IMR-90 (cell line): ENCODE measurements around the gene CCDC167. TPM values are rescaled to one million over a fixed set of nuclear protein-coding genes. Genes with fewer than 3 reads are reported as not detected.

Experiments
- ATAC-seq: fragments of 200-7000 bp; cut with Tn5 transposase; 2 replicates; pipeline ENCODE4 v1.9.1; 2020; ENCODE audit warnings: low read depth, mild to moderate bottlenecking, moderate library complexity
- BruUV-seq: library from RNA; stranded (reverse); fragments of 400-500 nt; replicated peaks from 2 replicates; lab custom pipeline; 2021; lab: Mats Ljungman, UMichigan
- CTCF ChIA-PET: fragments of 300-600 bp; formaldehyde crosslinking; extraction: SDS; loops from one replicate; lab custom pipeline; 2021; ENCODE audit warnings: antibody characterized with exemption; lab: Yijun Ruan, JAX
- POLR2A ChIA-PET: fragments of 300-600 bp; sonication (Branson Sonifier 250); formaldehyde crosslinking; loops from one replicate; lab custom pipeline; 2022; ENCODE audit warnings: antibody characterized with exemption; ENCODE audit not compliant: unreplicated experiment; lab: Charles Lee
- DNase-seq: peaks from one replicate; pipeline ENCODE4 v3.0.0; 2013
- H2AFZ ChIP-seq: replicated peaks from 2 replicates; pipeline ENCODE3; 2013; ENCODE audit warnings: low read length, mild to moderate bottlenecking; ENCODE audit not compliant: poor library complexity
- H2AK5ac ChIP-seq: 2 replicates; pipeline ENCODE4 v1.6.1; 2013; ENCODE audit warnings: low read depth, low read length, inconsistent platforms
- H2AK9ac ChIP-seq: replicated peaks from 2 replicates; pipeline ENCODE3; 2013; ENCODE audit warnings: mild to moderate bottlenecking, low read depth, low read length, moderate library complexity; ENCODE audit not compliant: poor library complexity
- H2BK120ac ChIP-seq: 2 replicates; pipeline ENCODE4 v1.6.1; 2013; ENCODE audit warnings: low read depth, low read length, inconsistent platforms
- H2BK15ac ChIP-seq: 3 replicates; pipeline ENCODE4 v1.6.1; 2013; ENCODE audit warnings: low read depth, low read length, inconsistent platforms
- H2BK20ac ChIP-seq: 2 replicates; pipeline ENCODE4 v1.6.1; 2013; ENCODE audit warnings: low read depth, mild to moderate bottlenecking, inconsistent platforms, low read length, moderate library complexity
- H2BK5ac ChIP-seq: 2 replicates; pipeline ENCODE4 v1.6.1; 2013; ENCODE audit warnings: mild to moderate bottlenecking, low read depth, low read length, inconsistent platforms; ENCODE audit not compliant: poor library complexity, severe bottlenecking
- H3K14ac ChIP-seq: replicated peaks from 2 replicates; pipeline ENCODE4 v1.6.1; 2013; ENCODE audit warnings: low read depth, low read length, inconsistent platforms
- H3K18ac ChIP-seq: 2 replicates; pipeline ENCODE4 v1.6.1; 2013; ENCODE audit warnings: low read depth, low read length, control low read depth
- H3K23ac ChIP-seq: 2 replicates; pipeline ENCODE4 v1.6.1; 2013; ENCODE audit warnings: low read depth, low read length, inconsistent platforms
- H3K27ac ChIP-seq: 2 replicates; pipeline ENCODE4 v1.5.1; 2013; ENCODE audit warnings: mild to moderate bottlenecking, control low read depth, low read length; ENCODE audit not compliant: insufficient read depth
- H3K27me3 ChIP-seq: 2 replicates; pipeline ENCODE4 v1.6.1; 2013; ENCODE audit warnings: low read length; ENCODE audit not compliant: control insufficient read depth, insufficient read depth
- H3K36me3 ChIP-seq: 2 replicates; pipeline ENCODE4 v1.6.1; 2013; ENCODE audit warnings: low read length, mixed read lengths; ENCODE audit not compliant: control insufficient read depth, insufficient read depth
- H3K4ac ChIP-seq: 2 replicates; pipeline ENCODE4 v1.6.1; 2013; ENCODE audit warnings: low read depth, low read length, inconsistent platforms
- H3K4me1 ChIP-seq: 2 replicates; pipeline ENCODE4 v1.6.1; 2013; ENCODE audit warnings: low read length, mixed read lengths; ENCODE audit not compliant: control insufficient read depth, insufficient read depth
- H3K4me2 ChIP-seq: 2 replicates; pipeline ENCODE4 v1.6.1; 2013; ENCODE audit warnings: low read depth, mild to moderate bottlenecking, control low read depth, low read length, moderate library complexity
- H3K4me3 ChIP-seq: 2 replicates; pipeline ENCODE4 v1.5.1; 2013; ENCODE audit warnings: low read depth, mild to moderate bottlenecking, control low read depth, low read length, moderate library complexity; ENCODE audit not compliant: insufficient read depth
- H3K56ac ChIP-seq: 2 replicates; pipeline ENCODE4 v1.6.1; 2013; ENCODE audit warnings: low read length, inconsistent platforms; ENCODE audit not compliant: insufficient read depth; ENCODE audit errors: extremely low read depth
- H3K79me1 ChIP-seq, 2 experiments: 2 replicates each; pipeline ENCODE4 v1.6.1; 2013; ENCODE audit warnings: low read length in 2 of 2, inconsistent platforms in 1 of 2, low read depth in 1 of 2
- H3K9ac ChIP-seq: 2 replicates; pipeline ENCODE4 v1.6.1; 2013; ENCODE audit warnings: low read depth, low read length, control low read depth
- H3K9me1 ChIP-seq: 2 replicates; pipeline ENCODE4 v1.6.1; 2013; ENCODE audit warnings: low read length, inconsistent platforms; ENCODE audit not compliant: insufficient read depth
- H3K9me3 ChIP-seq: 2 replicates; pipeline ENCODE4 v1.6.1; 2013; ENCODE audit warnings: low read length; ENCODE audit not compliant: control insufficient read depth, insufficient read depth
- H4K20me1 ChIP-seq: 2 replicates; pipeline ENCODE4 v1.6.1; 2013; ENCODE audit warnings: low read length, inconsistent platforms; ENCODE audit not compliant: insufficient read depth
- H4K5ac ChIP-seq: 2 replicates; pipeline ENCODE4 v1.6.1; 2013; ENCODE audit warnings: mild to moderate bottlenecking, low read depth, low read length, control low read depth
- H4K8ac ChIP-seq, 2 experiments: 2 replicates each; pipeline ENCODE4 v1.6.1; 2013; ENCODE audit warnings: low read depth in 2 of 2, low read length in 2 of 2, control low read depth in 1 of 2, inconsistent platforms in 1 of 2
- H4K91ac ChIP-seq: 2 replicates; pipeline ENCODE4 v1.6.1; 2013; ENCODE audit warnings: low read depth, low read length, inconsistent platforms; ENCODE audit not compliant: insufficient read depth
- BHLHE40 ChIP-seq: fragments of 150-350 bp; IDR thresholded peaks from 2 replicates; pipeline ENCODE4 v1.6.1; 2016; ENCODE audit warnings: mild to moderate bottlenecking, low read depth, low read length
- CEBPB ChIP-seq: IDR thresholded peaks from 2 replicates; pipeline ENCODE4 v1.6.1; 2012; ENCODE audit warnings: low read depth, low read length, improper control_type of control experiment
- MXI1 ChIP-seq: IDR thresholded peaks from 2 replicates; pipeline ENCODE4 v1.6.1; 2012; ENCODE audit warnings: low read depth, mild to moderate bottlenecking, low read length, moderate library complexity, borderline replicate concordance
- POLR2A ChIP-seq: IDR thresholded peaks from 2 replicates; pipeline ENCODE4 v1.6.1; 2012; ENCODE audit warnings: mild to moderate bottlenecking, low read depth, low read length
- RAD21 ChIP-seq: IDR thresholded peaks from 2 replicates; pipeline ENCODE4 v1.6.1; 2012; ENCODE audit warnings: low read length, improper control_type of control experiment
- RCOR1 ChIP-seq: IDR thresholded peaks from 2 replicates; pipeline ENCODE4 v1.6.1; 2012; ENCODE audit warnings: mild to moderate bottlenecking, low read length, improper control_type of control experiment; ENCODE audit not compliant: insufficient replicate concordance
- RFX5 ChIP-seq: IDR thresholded peaks from 2 replicates; pipeline ENCODE4 v1.8.0; 2012; ENCODE audit warnings: low read depth, mild to moderate bottlenecking, low read length, moderate library complexity
- SMC3 ChIP-seq: fragments of 150-350 bp; IDR thresholded peaks from 2 replicates; pipeline ENCODE4 v1.6.1; 2016; ENCODE audit warnings: low read depth, mild to moderate bottlenecking, antibody characterized with exemption, low read length, moderate library complexity
- WGBS, 2 experiments: methylation state at CpG; one replicate each; pipeline versions ENCODE4 v1.1.5 to v1.1.7; 2013; ENCODE audit warnings: missing lambda C conversion rate in 2 of 2; ENCODE audit not compliant: insufficient read length in 1 of 2; ENCODE audit errors: extremely low coverage in 2 of 2; 5-methylcytosine and 5-hydroxymethylcytosine counted together
- dilution Hi-C: fragments of 300-500 bp; cut with HindIII; formaldehyde crosslinking; loops from one replicate; pipeline ENCODE4 v1.14.3; 2018; ENCODE audit warnings: low sequenced_read_pairs; ENCODE audit not compliant: unreplicated experiment
- in situ Hi-C: fragments of 300-500 bp; cut with MboI; formaldehyde crosslinking; loops from 3 replicates; pipeline ENCODE4 v1.14.3; 2019; ENCODE audit warnings: low sequenced_read_pairs, inconsistent platforms, mixed read lengths
- intact Hi-C: fragments of 100-400 bp; cut with micrococcal nuclease; formaldehyde crosslinking; loops from 2 replicates; pipeline ENCODE4 v1.10.0; 2022
- polyA plus RNA-seq, 3 experiments: library from polyadenylated mRNA; depleted of rRNA; stranded (reverse); fragments of >200 nt; gene quantifications; 2 replicates each; pipeline ENCODE4 v1.2.3, GENCODE V29; 2012; ENCODE audit warnings: low replicate concordance in 1 of 3
- total RNA-seq: library from RNA; depleted of rRNA; stranded (reverse); fragments of >200 nt; gene quantifications from 2 replicates; pipeline ENCODE4 v1.2.3, GENCODE V29; 2012
- TF ChIP-seq, protein P1 (sequence below): fragments of 150-350 bp; IDR thresholded peaks from 2 replicates; pipeline ENCODE4 v1.6.1; 2017; ENCODE audit warnings: mild to moderate bottlenecking, antibody characterized with exemption, low read length, low read depth
- TF ChIP-seq, protein P2 (sequence below): fragments of 150-350 bp; IDR thresholded peaks from 2 replicates; pipeline ENCODE4 v1.6.1; 2016; ENCODE audit warnings: low read depth, mild to moderate bottlenecking, low read length, moderate library complexity, borderline replicate concordance

The CCDC167 gene
- total and polyA plus RNA-seq, 2 of the 4 experiments (the other 2 are of a cell fraction), result 35.8 to 96.8 TPM

DNA sequence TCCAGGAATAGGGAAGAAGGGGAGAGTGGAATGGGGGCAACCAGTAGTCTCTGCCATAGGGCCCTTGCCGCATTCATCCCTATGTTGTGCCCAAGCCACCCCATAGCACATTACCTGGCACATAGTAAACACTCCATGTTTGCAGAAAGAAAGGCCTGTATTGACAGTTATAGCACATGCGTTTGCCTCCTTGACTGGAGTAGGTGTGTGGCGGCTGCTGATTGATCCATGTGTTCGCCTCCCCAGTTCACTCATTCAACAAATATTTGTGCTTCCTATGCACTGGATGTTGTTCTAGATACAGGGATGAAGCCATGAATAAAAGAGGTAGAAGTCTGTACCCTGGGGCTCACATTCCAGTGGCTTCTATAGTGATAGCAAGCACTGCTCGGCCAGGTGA lies 19.8 kb upstream of the CCDC167 start:
- ATAC-seq (no peak), DNase-seq (no peak)
- no peak overlapping the region for H2BK5ac ChIP-seq
- dilution Hi-C loops (no loop called here), intact Hi-C loops (no loop called here), in situ Hi-C loops (no loop called here)
- H3K14ac ChIP-seq, result no peak overlapping the region
- no peak overlapping the region for H2AK5ac ChIP-seq
- H4K91ac ChIP-seq, result no peak overlapping the region
- WGBS, 2 experiments, result no CpG with 5 or more reads among the region's 5 CpGs
- CTCF ChIA-PET, result no interaction called here
- no peak overlapping the region for H2BK120ac ChIP-seq
- no TSS peak for BruUV-seq
- TF ChIP-seq BHLHE40 (no peak), SMC3 (no peak), RFX5 (no peak), CEBPB (no peak), POLR2A (no peak), RCOR1 (no peak), MXI1 (no peak), RAD21 (no peak)
- TF ChIP-seq, protein P1, sequence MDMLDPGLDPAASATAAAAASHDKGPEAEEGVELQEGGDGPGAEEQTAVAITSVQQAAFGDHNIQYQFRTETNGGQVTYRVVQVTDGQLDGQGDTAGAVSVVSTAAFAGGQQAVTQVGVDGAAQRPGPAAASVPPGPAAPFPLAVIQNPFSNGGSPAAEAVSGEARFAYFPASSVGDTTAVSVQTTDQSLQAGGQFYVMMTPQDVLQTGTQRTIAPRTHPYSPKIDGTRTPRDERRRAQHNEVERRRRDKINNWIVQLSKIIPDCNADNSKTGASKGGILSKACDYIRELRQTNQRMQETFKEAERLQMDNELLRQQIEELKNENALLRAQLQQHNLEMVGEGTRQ, result no peak
- TF ChIP-seq, protein P2, sequence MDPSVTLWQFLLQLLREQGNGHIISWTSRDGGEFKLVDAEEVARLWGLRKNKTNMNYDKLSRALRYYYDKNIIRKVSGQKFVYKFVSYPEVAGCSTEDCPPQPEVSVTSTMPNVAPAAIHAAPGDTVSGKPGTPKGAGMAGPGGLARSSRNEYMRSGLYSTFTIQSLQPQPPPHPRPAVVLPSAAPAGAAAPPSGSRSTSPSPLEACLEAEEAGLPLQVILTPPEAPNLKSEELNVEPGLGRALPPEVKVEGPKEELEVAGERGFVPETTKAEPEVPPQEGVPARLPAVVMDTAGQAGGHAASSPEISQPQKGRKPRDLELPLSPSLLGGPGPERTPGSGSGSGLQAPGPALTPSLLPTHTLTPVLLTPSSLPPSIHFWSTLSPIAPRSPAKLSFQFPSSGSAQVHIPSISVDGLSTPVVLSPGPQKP, result no peak
- H3K4me1 ChIP-seq, result peaks cover 8% of the 10 kb centered on the region
- H3K18ac ChIP-seq, result no peak overlapping the region
- no peak overlapping the region for H2AK9ac ChIP-seq
- H3K27ac ChIP-seq, result no peak overlapping the region
- H3K36me3 ChIP-seq, result no peaks in the 10 kb centered on the region
- H4K5ac ChIP-seq, result no peak overlapping the region
- H4K8ac ChIP-seq, result no peak overlapping the region
- H3K9ac ChIP-seq, result no peak overlapping the region
- no peak overlapping the region for H3K56ac ChIP-seq
- no peak overlapping the region for H3K4me2 ChIP-seq
- no peak overlapping the region for H2BK15ac ChIP-seq
- no peak overlapping the region for H2BK20ac ChIP-seq
- POLR2A ChIA-PET, result no interaction called here
- peaks cover 2% of the 10 kb centered on the region; the same call in 1 of the 2 replicates for H3K9me3 ChIP-seq
- H4K20me1 ChIP-seq, result peaks cover 10% of the 10 kb centered on the region
- no peak overlapping the region for H3K4ac ChIP-seq
- no peaks in the 10 kb centered on the region for H3K79me1 ChIP-seq
- no peak overlapping the region for H2AFZ ChIP-seq
- H3K23ac ChIP-seq, result no peak overlapping the region
- no peak overlapping the region for H3K4me3 ChIP-seq
- peaks cover 41% of the 10 kb centered on the region for H3K27me3 ChIP-seq
- peaks cover 4% of the 10 kb centered on the region for H3K9me1 ChIP-seq
